ENCODE data around the gene TRIM65. TPM values are rescaled to one million over a fixed set of nuclear protein-coding genes. Genes with fewer than 3 reads are reported as not detected.
"Not testable (repeated sequence)": the region's sequence is repeated elsewhere in the genome, so short reads cannot be mapped to it uniquely, and the experiment has no call there.

Gene TRIM65
- total and polyA plus RNA-seq, 2 experiments from 2014 or later: 16.8 to 31.5 TPM

DNA sequence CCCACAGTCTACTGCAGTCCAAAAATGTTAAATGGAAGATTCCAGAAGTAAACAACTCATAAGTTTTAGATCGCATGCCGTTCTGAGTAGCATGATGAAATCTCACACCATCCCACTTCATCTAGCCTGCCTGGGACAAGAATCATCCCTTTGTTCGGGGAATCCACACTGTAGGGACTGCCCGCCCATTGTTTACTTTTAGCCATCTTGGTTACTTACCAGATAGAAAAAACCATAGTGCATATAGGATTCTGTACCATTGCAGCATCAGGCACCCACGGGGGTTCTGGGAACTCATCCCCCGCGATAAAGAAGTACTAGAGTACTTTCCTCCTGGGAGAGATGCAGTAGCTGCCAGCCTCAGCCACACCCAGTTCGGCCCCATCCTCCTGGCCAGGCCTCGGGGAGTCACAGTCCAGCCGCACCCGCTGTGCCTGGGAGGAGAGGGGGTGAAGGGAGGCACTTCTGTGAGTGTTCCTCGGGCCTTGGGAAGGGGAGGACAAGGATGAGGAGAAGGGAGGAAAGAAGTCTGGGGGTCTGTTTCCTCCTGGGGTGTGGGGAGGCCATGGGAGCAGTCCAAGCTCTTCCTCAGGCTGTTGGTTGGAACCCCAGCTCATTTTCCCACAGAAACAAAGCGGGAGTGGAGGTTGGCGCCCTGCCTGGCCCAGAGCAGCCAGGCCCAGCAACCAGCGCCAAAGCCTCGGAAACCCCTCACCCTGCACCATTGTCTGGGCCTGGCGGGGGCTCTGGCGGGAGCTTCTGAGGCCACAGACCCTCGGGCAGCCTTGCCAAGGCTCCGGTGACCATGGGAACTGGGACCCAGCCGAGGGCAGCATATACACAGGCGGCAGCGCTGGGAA lies 27.2 kb downstream of the TRIM65 start:
- Histone ChIP-seq H3K27me3 (no peaks in the 10 kb centered on the region), H3K9me3 (ENCODE audit: low read depth) (no peaks in the 10 kb centered on the region), H3K4me1 (ENCODE audit: low read depth) (peaks cover 15% of the 10 kb centered on the region), H3K36me3 (no peaks in the 10 kb centered on the region), H3K4me3 (no peak overlapping the region), H3K27ac (no peak overlapping the region)
- TF ChIP-seq, protein P1, sequence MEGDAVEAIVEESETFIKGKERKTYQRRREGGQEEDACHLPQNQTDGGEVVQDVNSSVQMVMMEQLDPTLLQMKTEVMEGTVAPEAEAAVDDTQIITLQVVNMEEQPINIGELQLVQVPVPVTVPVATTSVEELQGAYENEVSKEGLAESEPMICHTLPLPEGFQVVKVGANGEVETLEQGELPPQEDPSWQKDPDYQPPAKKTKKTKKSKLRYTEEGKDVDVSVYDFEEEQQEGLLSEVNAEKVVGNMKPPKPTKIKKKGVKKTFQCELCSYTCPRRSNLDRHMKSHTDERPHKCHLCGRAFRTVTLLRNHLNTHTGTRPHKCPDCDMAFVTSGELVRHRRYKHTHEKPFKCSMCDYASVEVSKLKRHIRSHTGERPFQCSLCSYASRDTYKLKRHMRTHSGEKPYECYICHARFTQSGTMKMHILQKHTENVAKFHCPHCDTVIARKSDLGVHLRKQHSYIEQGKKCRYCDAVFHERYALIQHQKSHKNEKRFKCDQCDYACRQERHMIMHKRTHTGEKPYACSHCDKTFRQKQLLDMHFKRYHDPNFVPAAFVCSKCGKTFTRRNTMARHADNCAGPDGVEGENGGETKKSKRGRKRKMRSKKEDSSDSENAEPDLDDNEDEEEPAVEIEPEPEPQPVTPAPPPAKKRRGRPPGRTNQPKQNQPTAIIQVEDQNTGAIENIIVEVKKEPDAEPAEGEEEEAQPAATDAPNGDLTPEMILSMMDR (IDR thresholded peaks at IDR 0.05; ENCODE audit: low read depth, low read length): no peak
- DNase-seq (ENCODE audit: low read depth in 1 of 2, low spot score in 1 of 2): peak in 1 of 2 donors; percentile 83

DNA sequence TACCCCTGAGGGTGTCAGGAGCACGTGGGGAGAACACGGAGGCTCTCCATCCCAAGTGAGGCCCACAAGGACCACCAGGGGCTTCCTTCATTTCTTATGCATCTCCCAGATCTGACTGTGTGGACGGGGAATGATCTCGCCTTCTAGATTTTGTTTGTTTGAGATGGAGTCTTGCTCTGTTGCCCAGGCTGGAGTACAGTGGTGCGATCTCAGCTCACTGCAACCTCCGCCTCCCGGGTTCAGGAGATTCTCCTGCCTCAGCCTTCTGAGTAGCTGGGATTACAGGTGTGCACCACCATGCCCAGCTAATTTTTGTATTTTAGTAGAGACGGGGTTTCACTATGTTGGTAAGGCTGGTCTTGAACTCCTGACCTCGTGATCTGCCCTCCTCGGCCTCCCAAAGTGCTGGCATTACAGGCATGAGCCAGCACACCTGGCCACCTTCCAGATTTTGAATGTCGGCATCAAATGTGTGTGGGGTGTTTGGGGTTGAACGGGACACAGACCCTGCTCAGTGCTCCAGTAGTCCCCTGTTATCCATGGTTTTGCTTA lies 27.9 kb downstream of the TRIM65 start:
- H3K9me3 ChIP-seq (ENCODE audit: low read depth); H3K27ac ChIP-seq; H3K27me3 ChIP-seq; H3K36me3 ChIP-seq; DNase-seq (ENCODE audit: low read depth in 1 of 2, low spot score in 1 of 2); H3K4me3 ChIP-seq: not testable (repeated sequence)
- peaks cover 15% of the 10 kb centered on the region for H3K4me1 ChIP-seq (ENCODE audit: low read depth)

DNA sequence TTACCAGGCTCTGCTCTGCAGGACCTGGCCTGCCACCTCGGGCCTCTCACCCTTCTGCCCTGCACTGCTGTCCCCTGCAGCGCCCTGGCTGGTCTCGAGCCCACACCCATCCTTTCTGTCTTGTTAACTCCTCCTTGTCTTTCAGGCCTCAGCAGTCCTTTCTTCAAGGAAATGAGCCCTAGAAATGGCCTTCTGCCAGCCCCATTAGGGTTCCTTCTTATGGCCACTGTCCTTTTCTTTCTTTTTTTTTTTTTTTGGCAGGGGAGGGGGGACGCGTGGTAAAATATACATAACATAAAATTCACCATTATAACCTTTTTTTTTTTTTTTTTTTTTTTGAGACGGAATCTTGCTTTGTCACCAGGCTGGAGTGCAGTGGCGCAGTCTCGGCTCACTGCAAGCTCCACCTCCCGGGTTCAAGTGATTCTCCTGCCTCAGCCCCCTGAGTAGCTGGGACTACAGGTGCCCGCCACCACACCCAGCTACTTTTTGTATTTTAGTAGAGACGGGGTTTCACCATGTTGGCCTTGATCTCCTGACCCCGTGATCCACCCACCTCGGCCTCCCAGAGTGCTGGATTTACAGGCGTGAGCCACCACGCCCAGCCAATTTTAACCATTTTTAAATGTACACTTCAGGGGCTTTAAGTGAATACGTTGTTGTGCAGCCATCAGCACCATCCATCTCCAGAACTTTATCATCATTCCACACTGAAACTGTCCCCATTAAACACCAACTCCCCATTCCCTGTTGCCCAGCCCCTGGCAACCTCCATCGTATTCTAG lies 31.2 kb downstream of the TRIM65 start:
- not testable (repeated sequence) for H3K4me3 ChIP-seq; H3K9me3 ChIP-seq (ENCODE audit: low read depth); H3K4me1 ChIP-seq (ENCODE audit: low read depth); H3K27ac ChIP-seq; H3K27me3 ChIP-seq; H3K36me3 ChIP-seq; DNase-seq (ENCODE audit: low read depth in 1 of 2, low spot score in 1 of 2)

DNA sequence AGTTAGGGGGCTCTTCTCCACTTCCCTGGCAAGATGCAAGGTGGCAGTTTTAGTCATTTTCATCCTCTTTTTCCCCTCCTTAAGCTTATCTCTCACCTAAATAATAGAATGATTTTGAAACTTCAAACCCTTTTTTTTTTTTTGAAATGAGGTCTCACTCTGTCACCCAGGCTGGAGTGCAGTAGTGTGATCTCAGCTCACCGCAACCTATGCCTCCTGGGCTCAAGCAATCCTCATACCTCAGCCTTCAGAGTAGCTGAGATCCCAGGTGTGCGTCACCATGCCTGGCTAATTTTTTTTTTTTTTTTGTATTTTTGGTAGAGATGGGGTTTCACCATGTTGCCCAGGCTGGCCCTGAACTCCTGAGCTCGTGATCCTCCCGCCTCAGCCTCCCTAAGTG lies 31.9 kb downstream of the TRIM65 start:
- H3K27ac ChIP-seq; H3K4me3 ChIP-seq; H3K27me3 ChIP-seq; H3K9me3 ChIP-seq (ENCODE audit: low read depth); H3K36me3 ChIP-seq; H3K4me1 ChIP-seq (ENCODE audit: low read depth); DNase-seq (ENCODE audit: low read depth in 1 of 2, low spot score in 1 of 2): not testable (repeated sequence)

DNA sequence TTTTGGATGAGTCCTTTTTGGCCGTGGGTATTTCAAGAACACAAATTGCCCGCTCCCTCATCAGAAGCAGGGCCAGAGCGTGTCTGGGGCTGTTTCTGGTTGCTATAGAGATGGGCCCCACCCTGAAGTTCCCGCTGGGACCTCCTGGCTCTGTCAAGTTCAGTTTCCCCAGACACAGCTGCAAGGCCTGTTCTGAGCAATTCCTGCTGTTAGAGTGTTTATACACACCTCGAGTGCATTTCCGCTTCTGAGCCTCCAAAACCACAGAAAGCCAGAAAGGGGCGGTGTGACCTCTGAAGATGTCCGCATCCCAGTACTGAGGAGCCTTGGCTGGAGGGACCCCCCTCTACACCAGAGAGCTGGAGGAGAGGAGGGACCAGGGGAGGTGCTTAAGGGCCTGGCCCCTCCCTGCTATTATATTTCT lies 32.3 kb downstream of the TRIM65 start:
- no peak overlapping the region for H3K4me3 ChIP-seq
- DNase-seq (ENCODE audit: low read depth in 1 of 2, low spot score in 1 of 2): peak in 1 of 2 donors; percentile 88
- no peaks in the 10 kb centered on the region for H3K27me3 ChIP-seq
- H3K27ac ChIP-seq: no peak overlapping the region
- no peaks in the 10 kb centered on the region for H3K9me3 ChIP-seq (ENCODE audit: low read depth)
- TF ChIP-seq, protein P1 (IDR thresholded peaks at IDR 0.05; ENCODE audit: low read depth, low read length): no peak
- H3K4me1 ChIP-seq (ENCODE audit: low read depth): no peaks in the 10 kb centered on the region
- no peaks in the 10 kb centered on the region for H3K36me3 ChIP-seq

DNA sequence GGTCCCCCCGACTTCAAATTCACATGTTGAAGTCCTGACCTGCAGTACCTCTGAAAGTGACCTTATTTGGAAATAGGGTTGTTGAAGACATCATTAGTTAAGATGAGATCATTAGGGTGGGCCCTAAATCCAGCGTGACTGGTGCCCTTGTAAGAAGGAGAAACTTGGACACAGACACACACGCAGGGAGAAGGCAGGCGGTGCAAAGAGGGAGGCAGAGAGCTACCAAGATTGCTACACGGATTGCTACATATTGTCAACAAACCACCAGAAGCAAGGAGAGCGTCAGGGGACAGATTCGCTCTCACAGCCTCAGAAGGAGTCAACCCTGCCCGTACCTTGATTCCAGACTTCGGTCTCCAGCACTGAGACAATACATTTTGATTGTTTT lies 34.8 kb downstream of the TRIM65 start:
- Histone ChIP-seq H3K27ac (no peak overlapping the region), H3K36me3 (no peaks in the 10 kb centered on the region), H3K4me1 (ENCODE audit: low read depth) (no peaks in the 10 kb centered on the region), H3K4me3 (no peak overlapping the region), H3K9me3 (ENCODE audit: low read depth) (no peaks in the 10 kb centered on the region), H3K27me3 (no peaks in the 10 kb centered on the region)
- no peak for DNase-seq (ENCODE audit: low read depth in 1 of 2, low spot score in 1 of 2)
- TF ChIP-seq, protein P1 (IDR thresholded peaks at IDR 0.05; ENCODE audit: low read depth, low read length): no peak

DNA sequence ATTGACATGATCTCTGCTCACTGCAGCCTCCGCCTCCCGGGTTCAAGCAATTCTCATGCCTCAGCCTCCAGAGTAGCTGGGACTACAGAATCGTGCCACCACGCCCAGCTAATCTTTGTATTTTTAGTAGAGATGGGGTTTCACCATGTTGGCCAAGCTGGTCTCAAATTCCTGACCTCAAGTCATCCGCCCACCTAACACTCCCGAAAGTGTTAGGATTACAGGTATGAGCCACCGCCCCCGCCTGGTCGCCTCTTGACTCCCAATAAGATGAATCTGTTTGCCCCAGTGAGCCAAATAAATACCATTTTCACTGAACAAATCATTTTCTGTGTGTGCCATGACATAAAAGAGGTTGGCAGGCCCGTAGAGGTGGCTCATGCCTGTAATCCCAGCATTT lies 37.4 kb downstream of the TRIM65 start:
- H3K36me3 ChIP-seq; H3K9me3 ChIP-seq (ENCODE audit: low read depth); DNase-seq (ENCODE audit: low read depth in 1 of 2, low spot score in 1 of 2); H3K4me1 ChIP-seq (ENCODE audit: low read depth); H3K27ac ChIP-seq; H3K4me3 ChIP-seq; H3K27me3 ChIP-seq: not testable (repeated sequence)

Data from cardiac muscle cell (in vitro differentiated cells and primary cell).